ENCODE data around the gene LYST.
A peak's percentile ranks its signal among the peaks of the same experiment; 100 is the strongest.
"Not testable (repeated sequence)": the region's sequence is repeated elsewhere in the genome, so short reads cannot be mapped to it uniquely, and the experiment has no call there.

The LYST gene

GRCh38 chr1:235866205-235866912 lies at the start of gene LYST:
TSS of gene LYST (minus strand) at chr1:235866906. CDS start at chr1:235830417, 36,489 bp downstream.
- peak; percentile 35 to 38 for DNase-seq

- DNase-seq, result not testable (repeated sequence)
These were observed 48.8 kb upstream of the LYST start for GRCh38 chr1:235915489-235915888.

- DNase-seq, result no peak
These were observed 46.6 kb upstream of the LYST start for GRCh38 chr1:235913311-235913710.

- no peak for DNase-seq
These were observed 45.2 kb upstream of the LYST start for GRCh38 chr1:235911876-235912275.

- DNase-seq, result no peak
These were observed 44.6 kb upstream of the LYST start for GRCh38 chr1:235911300-235911662.

- DNase-seq, result no peak
These were observed 43.9 kb upstream of the LYST start for GRCh38 chr1:235910357-235911299.

GRCh38 chr1:235908742-235909520 lies 42.2 kb upstream of the LYST start:
- no peak for DNase-seq

GRCh38 chr1:235907897-235908240 lies 41.2 kb upstream of the LYST start:
- no peak for DNase-seq

GRCh38 chr1:235907187-235907896 lies 40.6 kb upstream of the LYST start:
- DNase-seq, result no peak

- no peak for DNase-seq
These were observed 39.7 kb upstream of the LYST start for GRCh38 chr1:235906436-235906835.

GRCh38 chr1:235903809-235904208 lies 37.1 kb upstream of the LYST start:
- DNase-seq, result not testable (repeated sequence)

GRCh38 chr1:235902677-235903542 lies 36.2 kb upstream of the LYST start:
- no peak for DNase-seq

- DNase-seq, result no peak
These were observed 34.8 kb upstream of the LYST start for GRCh38 chr1:235901461-235901860.

GRCh38 chr1:235898126-235898525 lies 31.4 kb upstream of the LYST start:
- no peak for DNase-seq

- DNase-seq, result no peak
These were observed 27.1 kb upstream of the LYST start for GRCh38 chr1:235893840-235894239.

- peak; percentile 90 to 95 for DNase-seq
These were observed 26.2 kb upstream of the LYST start for GRCh38 chr1:235892734-235893413.

GRCh38 chr1:235892202-235892601 lies 25.5 kb upstream of the LYST start:
- DNase-seq, result no peak

GRCh38 chr1:235888119-235888643 lies 21.5 kb upstream of the LYST start:
- DNase-seq, result no peak

- DNase-seq, result no peak
These were observed 21.0 kb upstream of the LYST start for GRCh38 chr1:235887676-235888075.

- DNase-seq, result no peak
These were observed 19.1 kb upstream of the LYST start for GRCh38 chr1:235885655-235886262.

Data from AML-193 (cell line).